WERI-Rb-1 (cell line): ENCODE data around the gene PLA2G4E.
A peak's percentile ranks its signal among the peaks of the same experiment; 100 is the strongest.

ENCODE experiments used
- DNase-seq: peaks from one replicate; pipeline ENCODE4 v3.0.0-alpha.2; 2020
- H3K27ac ChIP-seq: fragments of 250-450 bp; sonication (Bioruptor Pico); 2 replicates; pipeline ENCODE4 v1.5.1; 2020; ENCODE audit warnings: mild to moderate bottlenecking, moderate library complexity
- H3K27me3 ChIP-seq: fragments of 250-450 bp; sonication (Bioruptor Pico); 2 replicates; pipeline ENCODE4 v1.5.1; 2021; ENCODE audit warnings: mild to moderate bottlenecking, low read depth, moderate library complexity; ENCODE audit not compliant: insufficient read depth, severe bottlenecking
- H3K36me3 ChIP-seq: fragments of 250-450 bp; sonication (Bioruptor Pico); 2 replicates; pipeline ENCODE4 v1.5.1; 2020; ENCODE audit warnings: mild to moderate bottlenecking, moderate library complexity
- H3K4me3 ChIP-seq: 2 replicates; pipeline ENCODE4 v1.5.1; 2011; ENCODE audit warnings: low read depth, mild to moderate bottlenecking, control low read depth, low read length
- H3K9me3 ChIP-seq: fragments of 250-450 bp; sonication (Bioruptor Pico); 2 replicates; pipeline ENCODE4 v1.5.1; 2021; ENCODE audit warnings: mild to moderate bottlenecking, moderate library complexity; ENCODE audit not compliant: severe bottlenecking
- TF ChIP-seq, protein P1 (sequence below): IDR thresholded peaks from 2 replicates; pipeline ENCODE4 v1.5.1; 2011; ENCODE audit warnings: low read depth, mild to moderate bottlenecking, control low read depth, inconsistent platforms, low read length

PLA2G4E gene

DNA sequence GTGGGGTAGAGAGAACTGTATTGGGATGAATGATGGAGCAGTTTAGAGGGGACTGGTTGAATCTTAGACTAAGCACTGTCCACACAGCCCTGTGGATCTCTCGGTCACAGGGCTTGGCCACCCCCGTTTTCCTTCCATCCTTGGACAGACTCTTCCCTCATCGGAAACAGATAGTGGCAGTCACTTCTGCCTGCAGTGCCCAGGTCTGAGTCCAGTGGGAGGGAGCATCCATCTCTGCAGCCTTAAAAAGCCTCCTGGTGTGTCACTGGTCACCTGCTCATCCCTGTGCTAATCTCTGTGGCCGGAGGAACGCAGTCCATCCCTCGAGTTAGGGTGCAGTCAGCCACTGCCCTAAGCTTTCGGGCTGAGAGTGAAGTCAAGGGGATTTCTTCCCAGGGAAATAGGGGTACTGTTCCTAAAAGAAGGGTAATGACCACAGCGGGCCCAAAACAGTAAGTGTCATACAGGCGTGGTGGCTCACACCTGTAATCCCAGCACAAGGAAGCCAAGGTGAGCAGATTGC, 41.5 kb upstream of the PLA2G4E start:
- TF ChIP-seq, protein P1, sequence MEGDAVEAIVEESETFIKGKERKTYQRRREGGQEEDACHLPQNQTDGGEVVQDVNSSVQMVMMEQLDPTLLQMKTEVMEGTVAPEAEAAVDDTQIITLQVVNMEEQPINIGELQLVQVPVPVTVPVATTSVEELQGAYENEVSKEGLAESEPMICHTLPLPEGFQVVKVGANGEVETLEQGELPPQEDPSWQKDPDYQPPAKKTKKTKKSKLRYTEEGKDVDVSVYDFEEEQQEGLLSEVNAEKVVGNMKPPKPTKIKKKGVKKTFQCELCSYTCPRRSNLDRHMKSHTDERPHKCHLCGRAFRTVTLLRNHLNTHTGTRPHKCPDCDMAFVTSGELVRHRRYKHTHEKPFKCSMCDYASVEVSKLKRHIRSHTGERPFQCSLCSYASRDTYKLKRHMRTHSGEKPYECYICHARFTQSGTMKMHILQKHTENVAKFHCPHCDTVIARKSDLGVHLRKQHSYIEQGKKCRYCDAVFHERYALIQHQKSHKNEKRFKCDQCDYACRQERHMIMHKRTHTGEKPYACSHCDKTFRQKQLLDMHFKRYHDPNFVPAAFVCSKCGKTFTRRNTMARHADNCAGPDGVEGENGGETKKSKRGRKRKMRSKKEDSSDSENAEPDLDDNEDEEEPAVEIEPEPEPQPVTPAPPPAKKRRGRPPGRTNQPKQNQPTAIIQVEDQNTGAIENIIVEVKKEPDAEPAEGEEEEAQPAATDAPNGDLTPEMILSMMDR = no peak
- Histone ChIP-seq H3K36me3 (no peaks in the 10 kb centered on the region), H3K27ac (no peak overlapping the region), H3K27me3 (peaks cover 6% of the 10 kb centered on the region), H3K4me3 (no peak overlapping the region), H3K9me3 (no peaks in the 10 kb centered on the region)
- DNase-seq = no peak

DNA sequence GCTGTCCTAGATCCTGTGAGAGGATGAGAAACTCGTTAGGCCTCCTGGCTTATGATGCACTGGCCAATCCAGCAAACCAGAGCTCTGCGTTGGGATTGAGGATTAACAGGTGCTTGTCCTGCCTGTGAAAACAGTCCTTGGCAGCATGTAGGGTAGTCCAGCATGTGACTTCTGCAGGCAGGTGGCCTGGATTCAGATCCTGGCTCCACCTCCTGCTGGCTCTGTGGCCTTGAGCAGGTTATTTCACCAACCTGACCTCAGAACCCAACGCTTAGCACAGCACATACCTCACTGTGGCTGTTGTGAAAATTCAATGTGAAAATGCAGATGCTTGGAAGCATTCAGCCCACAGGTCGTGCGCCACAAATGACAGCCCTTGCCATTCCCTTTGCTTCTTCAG, 40.0 kb upstream of the PLA2G4E start:
- no peaks in the 10 kb centered on the region for H3K9me3 ChIP-seq
- peak; percentile 27 for DNase-seq
- no peak overlapping the region for H3K27ac ChIP-seq
- TF ChIP-seq, protein P1 = no peak
- no peak overlapping the region for H3K4me3 ChIP-seq
- H3K27me3 ChIP-seq = peaks cover 6% of the 10 kb centered on the region
- H3K36me3 ChIP-seq = no peaks in the 10 kb centered on the region

DNA sequence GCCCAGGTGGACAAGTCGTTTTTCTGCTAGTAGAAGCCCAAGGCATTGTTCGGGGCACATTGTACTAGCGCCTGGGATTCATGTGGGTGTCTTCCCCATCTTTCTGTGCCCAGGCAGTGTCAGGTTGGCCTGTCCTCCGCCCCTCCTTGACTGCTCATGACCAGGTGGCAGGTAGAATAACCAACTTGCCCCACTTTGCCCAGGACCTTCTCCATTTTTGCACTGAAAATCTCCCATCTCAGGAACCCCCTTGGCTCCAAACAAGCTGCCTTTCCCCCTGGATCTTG, 39.6 kb upstream of the PLA2G4E start:
- Histone ChIP-seq H3K36me3 (no peaks in the 10 kb centered on the region), H3K27ac (no peak overlapping the region), H3K4me3 (no peak overlapping the region), H3K27me3 (peaks cover 6% of the 10 kb centered on the region), H3K9me3 (no peaks in the 10 kb centered on the region)
- DNase-seq = no peak
- TF ChIP-seq, protein P1 = no peak

DNA sequence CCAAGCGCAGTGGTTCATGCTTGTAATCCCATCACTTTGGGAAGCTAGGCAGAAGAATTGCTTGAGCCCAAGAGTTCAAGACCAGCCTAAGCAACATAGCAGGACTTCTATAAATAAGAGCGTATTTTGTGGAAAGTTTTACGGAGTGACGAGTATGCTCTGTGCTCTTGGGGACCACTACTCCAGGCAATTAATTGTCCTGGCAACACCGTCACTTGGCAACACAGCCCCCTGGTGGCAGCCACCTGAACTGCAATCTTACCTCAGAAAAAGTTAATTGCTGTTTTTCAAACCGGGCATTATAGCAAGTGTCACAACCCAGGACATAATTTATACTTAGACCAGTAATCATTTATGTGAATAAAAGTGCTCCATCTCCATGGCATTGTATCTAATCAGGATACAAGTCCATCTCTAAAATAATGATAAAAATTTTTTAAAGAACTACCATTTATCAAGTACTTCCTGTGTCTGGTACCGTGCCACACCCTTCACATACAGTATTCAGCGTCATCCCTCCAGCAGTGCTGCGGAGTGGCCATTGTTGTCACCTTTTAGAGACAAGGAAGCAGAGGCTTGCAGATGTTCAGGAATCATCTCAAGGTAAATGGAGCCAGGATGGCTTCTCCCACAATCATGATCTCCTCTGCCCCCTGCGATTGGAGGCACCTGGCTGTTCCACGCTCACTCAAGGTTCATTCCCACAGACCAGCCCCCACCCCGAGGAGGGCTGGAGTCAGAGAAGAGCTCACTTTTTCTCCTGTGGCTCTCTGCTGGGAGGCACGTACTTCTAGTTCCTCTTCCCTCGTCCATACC, 39.0 kb upstream of the PLA2G4E start:
- Histone ChIP-seq H3K27ac (no peak overlapping the region), H3K9me3 (no peaks in the 10 kb centered on the region), H3K4me3 (no peak overlapping the region), H3K27me3 (peaks cover 6% of the 10 kb centered on the region), H3K36me3 (no peaks in the 10 kb centered on the region)
- TF ChIP-seq, protein P1 = peak; percentile 86
- peak; percentile 56 for DNase-seq

DNA sequence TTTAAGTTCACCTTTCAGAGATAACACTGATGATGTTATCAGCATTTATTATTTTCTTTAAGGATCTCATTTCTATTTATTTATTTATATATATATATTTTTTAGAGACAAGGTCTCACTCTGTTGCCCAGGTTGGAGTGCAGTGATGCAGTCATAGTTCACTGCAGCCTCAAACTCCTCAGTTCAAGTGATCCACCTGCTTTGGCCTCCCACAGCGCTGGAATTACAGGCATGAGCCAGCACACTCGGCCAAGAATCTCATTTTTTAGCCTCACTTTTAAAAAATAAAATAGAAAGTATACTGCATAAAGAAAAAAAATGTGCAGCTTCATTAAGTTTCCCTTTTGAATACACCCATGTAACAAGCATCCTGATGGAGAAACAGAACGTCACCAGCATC, 37.9 kb upstream of the PLA2G4E start:
- no peak for DNase-seq
- H3K36me3 ChIP-seq = no peaks in the 10 kb centered on the region
- H3K27me3 ChIP-seq = peaks cover 6% of the 10 kb centered on the region
- no peak overlapping the region for H3K27ac ChIP-seq
- H3K9me3 ChIP-seq = no peaks in the 10 kb centered on the region
- TF ChIP-seq, protein P1 = no peak
- no peak overlapping the region for H3K4me3 ChIP-seq
